RWPE1 (cell line): ENCODE data around the gene TMEM202.
"Not testable (repeated sequence)": the region's sequence is repeated elsewhere in the genome, so short reads cannot be mapped to it uniquely, and the experiment has no call there.

Experiments used
- CTCF ChIA-PET: fragments of 350-600 bp; sonication (Branson Sonifier 250); formaldehyde crosslinking; extraction: SDS; loops from one replicate; lab custom pipeline; 2021; lab: Yijun Ruan, JAX
- POLR2A ChIA-PET: fragments of 400-600 bp; formaldehyde crosslinking; extraction: SDS; loops from one replicate; lab custom pipeline; 2020; ENCODE audit warnings: antibody characterized with exemption; ENCODE audit not compliant: low non-redundant PET; lab: Yijun Ruan, JAX
- DNase-seq: peaks from one replicate; pipeline ENCODE4 v3.0.0; 2012; ENCODE audit warnings: low spot score
- H3K27ac ChIP-seq: fragments of 450-650 bp; 2 replicates; pipeline ENCODE4 v1.5.1; 2017
- TF ChIP-seq, protein P1 (sequence below): fragments of 450-650 bp; conservative IDR thresholded peaks from 2 replicates; pipeline ENCODE4 v1.5.1; 2017; ENCODE audit warnings: low read depth, mild to moderate bottlenecking

The TMEM202 gene

GRCh38 chr15:72375846-72376581 lies 22.1 kb upstream of the TMEM202 start, which contains the start of gene HEXA:
Gene HEXA (minus strand): TSS chr15:72376014. CDS start chr15:72375972, 42 bp downstream.
- CTCF ChIA-PET, result interaction anchor here (0.6 to 0.7 kb wide), 2 partner anchors 115 to 179 kb away, joined by 3 to 5 read pairs; no protein-coding TSS in a partner anchor
- TF ChIP-seq, protein P1, sequence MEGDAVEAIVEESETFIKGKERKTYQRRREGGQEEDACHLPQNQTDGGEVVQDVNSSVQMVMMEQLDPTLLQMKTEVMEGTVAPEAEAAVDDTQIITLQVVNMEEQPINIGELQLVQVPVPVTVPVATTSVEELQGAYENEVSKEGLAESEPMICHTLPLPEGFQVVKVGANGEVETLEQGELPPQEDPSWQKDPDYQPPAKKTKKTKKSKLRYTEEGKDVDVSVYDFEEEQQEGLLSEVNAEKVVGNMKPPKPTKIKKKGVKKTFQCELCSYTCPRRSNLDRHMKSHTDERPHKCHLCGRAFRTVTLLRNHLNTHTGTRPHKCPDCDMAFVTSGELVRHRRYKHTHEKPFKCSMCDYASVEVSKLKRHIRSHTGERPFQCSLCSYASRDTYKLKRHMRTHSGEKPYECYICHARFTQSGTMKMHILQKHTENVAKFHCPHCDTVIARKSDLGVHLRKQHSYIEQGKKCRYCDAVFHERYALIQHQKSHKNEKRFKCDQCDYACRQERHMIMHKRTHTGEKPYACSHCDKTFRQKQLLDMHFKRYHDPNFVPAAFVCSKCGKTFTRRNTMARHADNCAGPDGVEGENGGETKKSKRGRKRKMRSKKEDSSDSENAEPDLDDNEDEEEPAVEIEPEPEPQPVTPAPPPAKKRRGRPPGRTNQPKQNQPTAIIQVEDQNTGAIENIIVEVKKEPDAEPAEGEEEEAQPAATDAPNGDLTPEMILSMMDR, result no peak

GRCh38 chr15:72377331-72377730 lies 20.8 kb upstream of the TMEM202 start:
- POLR2A ChIA-PET, result no interaction called here
- CTCF ChIA-PET, result interaction anchor here (0.6 kb wide), 1 partner anchor 14 kb away, joined by 4 read pairs; no protein-coding TSS in a partner anchor
- TF ChIP-seq, protein P1, result no peak
- no peak overlapping the region for H3K27ac ChIP-seq
- DNase-seq, result no peak

More at GRCh38 chr15:72375846-72376581, 22.1 kb upstream of the TMEM202 start, which contains the start of gene HEXA:
- POLR2A ChIA-PET, result no interaction called here
- DNase-seq, result peak; percentile 95
- H3K27ac ChIP-seq, result peak within 1 kb of the TSS; percentile 82

- H3K27ac ChIP-seq, POLR2A ChIA-PET, CTCF ChIA-PET, DNase-seq: not testable (repeated sequence)
These were observed 19.0 kb upstream of the TMEM202 start for GRCh38 chr15:72379106-72379505.

- no peak overlapping the region for H3K27ac ChIP-seq
- TF ChIP-seq, protein P1, result no peak
- CTCF ChIA-PET, result no interaction called here
- no peak for DNase-seq
- POLR2A ChIA-PET, result interaction anchor here (1.0 kb wide), 1 partner anchor 31 kb away, joined by 3 read pairs; no protein-coding TSS in a partner anchor
These were observed 18.2 kb upstream of the TMEM202 start for GRCh38 chr15:72379856-72380430.

DNA sequence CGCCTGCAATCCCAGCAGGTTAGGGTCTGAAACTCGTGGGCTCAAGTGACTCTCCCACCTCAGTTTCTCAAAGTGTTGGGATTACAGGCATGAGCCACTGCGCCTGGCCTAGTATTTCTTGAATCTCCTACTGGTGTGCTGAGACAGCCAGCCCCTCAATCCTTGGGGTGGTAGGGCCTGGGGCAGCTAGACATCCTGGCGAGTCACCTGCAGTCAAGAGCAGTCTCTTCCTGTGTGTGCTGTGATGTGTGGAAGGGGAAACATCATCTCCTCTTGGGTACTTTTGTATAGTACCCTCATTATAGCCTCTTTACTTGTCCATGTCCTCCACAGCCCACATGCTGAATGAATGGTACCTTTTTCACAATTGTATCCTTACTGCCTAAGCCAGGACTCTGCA lies 17.4 kb upstream of the TMEM202 start:
- DNase-seq, result no peak
- ChIA-PET POLR2A (no interaction called here), CTCF (no interaction called here)
- TF ChIP-seq, protein P1, result no peak
- no peak overlapping the region for H3K27ac ChIP-seq

GRCh38 chr15:72382146-72382545 lies 16.0 kb upstream of the TMEM202 start:
- DNase-seq, result no peak
- POLR2A ChIA-PET, result no interaction called here
- no peak overlapping the region for H3K27ac ChIP-seq
- TF ChIP-seq, protein P1, result 0 out of 2 replicates have a peak, but pooled peaks have one; percentile 15
- CTCF ChIA-PET, result interaction anchor here (0.6 to 0.9 kb wide), 2 partner anchors 12 to 293 kb away, joined by 4 read pairs; no protein-coding TSS in a partner anchor

GRCh38 chr15:72387741-72388140 lies 10.4 kb upstream of the TMEM202 start:
- TF ChIP-seq, protein P1, result no peak
- no peak for DNase-seq
- no peak overlapping the region for H3K27ac ChIP-seq
- ChIA-PET POLR2A (no interaction called here), CTCF (interaction anchor here (0.7 kb wide), 1 partner anchor 16 kb away, joined by 4 read pairs; no protein-coding TSS in a partner anchor)
